ENCODE measurements around the gene ACTL10. TPM values are rescaled to one million over a fixed set of nuclear protein-coding genes. Genes with fewer than 3 reads are reported as not detected.

The ACTL10 gene
- total and polyA plus RNA-seq, 10 donors: 1.1 to 3.5 (median 2.1) TPM

GRCh38 chr20:33689493-33689892 lies 22.8 kb downstream of the ACTL10 start:
- Histone ChIP-seq H3K4me1 (peaks cover 8 to 55% (median 30%) of the 10 kb centered on the region in 6 donors), H3K4me3 (no peak overlapping the region), H3K27me3 (replicated peaks in 1 of 7) (no peaks in the 10 kb centered on the region), H3K9me3 (no peaks in the 10 kb centered on the region), H3K36me3 (no peaks in the 10 kb centered on the region), H3K27ac (peak overlapping the region in 4 of 8 donors; percentile 13 to 61 (median 42))
- no peak for DNase-seq
- TF ChIP-seq, protein P1, sequence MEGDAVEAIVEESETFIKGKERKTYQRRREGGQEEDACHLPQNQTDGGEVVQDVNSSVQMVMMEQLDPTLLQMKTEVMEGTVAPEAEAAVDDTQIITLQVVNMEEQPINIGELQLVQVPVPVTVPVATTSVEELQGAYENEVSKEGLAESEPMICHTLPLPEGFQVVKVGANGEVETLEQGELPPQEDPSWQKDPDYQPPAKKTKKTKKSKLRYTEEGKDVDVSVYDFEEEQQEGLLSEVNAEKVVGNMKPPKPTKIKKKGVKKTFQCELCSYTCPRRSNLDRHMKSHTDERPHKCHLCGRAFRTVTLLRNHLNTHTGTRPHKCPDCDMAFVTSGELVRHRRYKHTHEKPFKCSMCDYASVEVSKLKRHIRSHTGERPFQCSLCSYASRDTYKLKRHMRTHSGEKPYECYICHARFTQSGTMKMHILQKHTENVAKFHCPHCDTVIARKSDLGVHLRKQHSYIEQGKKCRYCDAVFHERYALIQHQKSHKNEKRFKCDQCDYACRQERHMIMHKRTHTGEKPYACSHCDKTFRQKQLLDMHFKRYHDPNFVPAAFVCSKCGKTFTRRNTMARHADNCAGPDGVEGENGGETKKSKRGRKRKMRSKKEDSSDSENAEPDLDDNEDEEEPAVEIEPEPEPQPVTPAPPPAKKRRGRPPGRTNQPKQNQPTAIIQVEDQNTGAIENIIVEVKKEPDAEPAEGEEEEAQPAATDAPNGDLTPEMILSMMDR (IDR thresholded peaks at IDR 0.05 in 8 of 11, conservative IDR thresholded peaks at IDR 0.05 in 3 of 11): no peak
- TF ChIP-seq POLR2AphosphoS5 (IDR thresholded peaks at IDR 0.05): no peak
- no peak for TF ChIP-seq POLR2A (IDR thresholded peaks at IDR 0.05)
- intact Hi-C loops (cut with DNase I; ENCODE audit: low total_unique reads): no loop called here
- WGBS, 5 donors: 95 to 100% (median 100%) methylated on average over 1 of the region's 1 CpG

DNA sequence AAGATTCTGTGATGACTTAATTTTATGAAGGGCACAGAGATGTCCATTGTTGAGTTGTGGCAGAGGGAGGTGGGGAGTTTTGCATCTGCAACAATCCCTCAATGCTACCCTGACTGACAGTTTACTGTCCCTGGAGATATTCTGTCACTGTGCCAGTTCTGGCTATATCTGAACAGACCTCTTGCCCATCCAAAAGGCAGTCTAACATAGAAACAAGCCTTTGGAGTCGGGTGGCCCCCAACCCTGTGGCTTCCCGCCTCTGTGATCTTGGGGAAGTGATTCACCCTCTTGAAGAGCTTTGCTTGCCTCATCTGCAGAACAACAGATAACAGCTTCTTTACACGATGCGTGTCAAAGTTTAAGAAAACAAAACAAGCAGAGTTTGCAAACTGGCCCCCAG lies 23.2 kb downstream of the ACTL10 start:
- no peak for DNase-seq
- no peaks in the 10 kb centered on the region for H3K36me3 ChIP-seq
- peak overlapping the region in 5 of 8 donors; percentile 7 to 61 (median 15) for H3K27ac ChIP-seq
- no peak overlapping the region for H3K4me3 ChIP-seq
- no peaks in the 10 kb centered on the region for H3K27me3 ChIP-seq (replicated peaks in 1 of 7)
- 11 to 25% (median 17%) methylated on average over 4 of the region's 4 CpGs for WGBS, 5 donors
- peaks cover 8 to 50% (median 27%) of the 10 kb centered on the region in 6 donors for H3K4me1 ChIP-seq
- H3K9me3 ChIP-seq: no peaks in the 10 kb centered on the region
- intact Hi-C loops (cut with DNase I; ENCODE audit: low total_unique reads): no loop called here
- TF ChIP-seq POLR2AphosphoS5 (IDR thresholded peaks at IDR 0.05) (no peak), POLR2A (IDR thresholded peaks at IDR 0.05) (no peak)
- TF ChIP-seq, protein P1 (IDR thresholded peaks at IDR 0.05 in 8 of 11, conservative IDR thresholded peaks at IDR 0.05 in 3 of 11): no peak

- no peaks in the 10 kb centered on the region for H3K27me3 ChIP-seq (replicated peaks in 1 of 7)
- intact Hi-C loops (cut with DNase I; ENCODE audit: low total_unique reads): no loop called here
- H3K9me3 ChIP-seq: peaks cover 0 to 2% (median 0%) of the 10 kb centered on the region in 8 donors
- H3K4me3 ChIP-seq: no peak overlapping the region
- peaks cover 0 to 25% (median 9%) of the 10 kb centered on the region in 6 donors for H3K4me1 ChIP-seq
- 81 to 83% (median 82%) methylated on average over 5 of the region's 5 CpGs for WGBS, 5 donors
- no peak overlapping the region for H3K27ac ChIP-seq
- DNase-seq: no peak
- no peak for TF ChIP-seq POLR2A (IDR thresholded peaks at IDR 0.05)
- TF ChIP-seq POLR2AphosphoS5 (IDR thresholded peaks at IDR 0.05): no peak
- TF ChIP-seq, protein P1 (IDR thresholded peaks at IDR 0.05 in 8 of 11, conservative IDR thresholded peaks at IDR 0.05 in 3 of 11): no peak
- H3K36me3 ChIP-seq: no peaks in the 10 kb centered on the region
These were observed 26.5 kb downstream of the ACTL10 start for GRCh38 chr20:33693289-33693688.

GRCh38 chr20:33693741-33694638 lies 27.2 kb downstream of the ACTL10 start:
- TF ChIP-seq, protein P1 (IDR thresholded peaks at IDR 0.05 in 8 of 11, conservative IDR thresholded peaks at IDR 0.05 in 3 of 11): no peak
- no peak for TF ChIP-seq POLR2AphosphoS5 (IDR thresholded peaks at IDR 0.05)
- TF ChIP-seq POLR2A (IDR thresholded peaks at IDR 0.05): no peak
- peak overlapping the region in 2 of 8 donors; percentile 13 to 30 for H3K27ac ChIP-seq
- 83 to 91% (median 83%) methylated on average over 15 to 17 of the region's 17 CpGs for WGBS, 5 donors

More at GRCh38 chr20:33693741-33694638, 27.2 kb downstream of the ACTL10 start:
- DNase-seq: no peak
- Histone ChIP-seq H3K4me1 (peaks cover 0 to 18% (median 7%) of the 10 kb centered on the region in 6 donors), H3K27me3 (replicated peaks in 1 of 7) (no peaks in the 10 kb centered on the region), H3K4me3 (no peak overlapping the region), H3K36me3 (no peaks in the 10 kb centered on the region), H3K9me3 (peaks cover 0 to 5% (median 0%) of the 10 kb centered on the region in 8 donors)
- intact Hi-C loops (cut with DNase I; ENCODE audit: low total_unique reads): no loop called here
